IMR-90 (cell line): ENCODE results near the gene COX4I1. TPM values are rescaled to one million over a fixed set of nuclear protein-coding genes. Genes with fewer than 3 reads are reported as not detected.

Experiments used
- ATAC-seq: fragments of 200-7000 bp; cut with Tn5 transposase; 2 replicates; pipeline ENCODE4 v1.9.1; 2020; ENCODE audit warnings: low read depth, mild to moderate bottlenecking, moderate library complexity
- BruUV-seq: library from RNA; stranded (reverse); fragments of 400-500 nt; replicated peaks from 2 replicates; lab custom pipeline; 2021; lab: Mats Ljungman, UMichigan
- CTCF ChIA-PET: fragments of 300-600 bp; formaldehyde crosslinking; extraction: SDS; loops from one replicate; lab custom pipeline; 2021; ENCODE audit warnings: antibody characterized with exemption; lab: Yijun Ruan, JAX
- POLR2A ChIA-PET: fragments of 300-600 bp; sonication (Branson Sonifier 250); formaldehyde crosslinking; loops from one replicate; lab custom pipeline; 2022; ENCODE audit warnings: antibody characterized with exemption; ENCODE audit not compliant: unreplicated experiment; lab: Charles Lee
- DNase-seq: peaks from one replicate; pipeline ENCODE4 v3.0.0; 2013
- H2AFZ ChIP-seq: replicated peaks from 2 replicates; pipeline ENCODE3; 2013; ENCODE audit warnings: low read length, mild to moderate bottlenecking; ENCODE audit not compliant: poor library complexity
- H2AK5ac ChIP-seq: 2 replicates; pipeline ENCODE4 v1.6.1; 2013; ENCODE audit warnings: low read depth, low read length, inconsistent platforms
- H2AK9ac ChIP-seq: replicated peaks from 2 replicates; pipeline ENCODE3; 2013; ENCODE audit warnings: mild to moderate bottlenecking, low read depth, low read length, moderate library complexity; ENCODE audit not compliant: poor library complexity
- H2BK120ac ChIP-seq: 2 replicates; pipeline ENCODE4 v1.6.1; 2013; ENCODE audit warnings: low read depth, low read length, inconsistent platforms
- H2BK15ac ChIP-seq: 3 replicates; pipeline ENCODE4 v1.6.1; 2013; ENCODE audit warnings: low read depth, low read length, inconsistent platforms
- H2BK20ac ChIP-seq: 2 replicates; pipeline ENCODE4 v1.6.1; 2013; ENCODE audit warnings: low read depth, mild to moderate bottlenecking, inconsistent platforms, low read length, moderate library complexity
- H2BK5ac ChIP-seq: 2 replicates; pipeline ENCODE4 v1.6.1; 2013; ENCODE audit warnings: mild to moderate bottlenecking, low read depth, low read length, inconsistent platforms; ENCODE audit not compliant: poor library complexity, severe bottlenecking
- H3K14ac ChIP-seq: replicated peaks from 2 replicates; pipeline ENCODE4 v1.6.1; 2013; ENCODE audit warnings: low read depth, low read length, inconsistent platforms
- H3K18ac ChIP-seq: 2 replicates; pipeline ENCODE4 v1.6.1; 2013; ENCODE audit warnings: low read depth, low read length, control low read depth
- H3K23ac ChIP-seq: 2 replicates; pipeline ENCODE4 v1.6.1; 2013; ENCODE audit warnings: low read depth, low read length, inconsistent platforms
- H3K27ac ChIP-seq: 2 replicates; pipeline ENCODE4 v1.5.1; 2013; ENCODE audit warnings: mild to moderate bottlenecking, control low read depth, low read length; ENCODE audit not compliant: insufficient read depth
- H3K27me3 ChIP-seq: 2 replicates; pipeline ENCODE4 v1.6.1; 2013; ENCODE audit warnings: low read length; ENCODE audit not compliant: control insufficient read depth, insufficient read depth
- H3K36me3 ChIP-seq: 2 replicates; pipeline ENCODE4 v1.6.1; 2013; ENCODE audit warnings: low read length, mixed read lengths; ENCODE audit not compliant: control insufficient read depth, insufficient read depth
- H3K4ac ChIP-seq: 2 replicates; pipeline ENCODE4 v1.6.1; 2013; ENCODE audit warnings: low read depth, low read length, inconsistent platforms
- H3K4me1 ChIP-seq: 2 replicates; pipeline ENCODE4 v1.6.1; 2013; ENCODE audit warnings: low read length, mixed read lengths; ENCODE audit not compliant: control insufficient read depth, insufficient read depth
- H3K4me2 ChIP-seq: 2 replicates; pipeline ENCODE4 v1.6.1; 2013; ENCODE audit warnings: low read depth, mild to moderate bottlenecking, control low read depth, low read length, moderate library complexity
- H3K4me3 ChIP-seq: 2 replicates; pipeline ENCODE4 v1.5.1; 2013; ENCODE audit warnings: low read depth, mild to moderate bottlenecking, control low read depth, low read length, moderate library complexity; ENCODE audit not compliant: insufficient read depth
- H3K56ac ChIP-seq: 2 replicates; pipeline ENCODE4 v1.6.1; 2013; ENCODE audit warnings: low read length, inconsistent platforms; ENCODE audit not compliant: insufficient read depth; ENCODE audit errors: extremely low read depth
- H3K79me1 ChIP-seq, 2 experiments: 2 replicates each; pipeline ENCODE4 v1.6.1; 2013; ENCODE audit warnings: low read length in 2 of 2, inconsistent platforms in 1 of 2, low read depth in 1 of 2
- H3K9ac ChIP-seq: 2 replicates; pipeline ENCODE4 v1.6.1; 2013; ENCODE audit warnings: low read depth, low read length, control low read depth
- H3K9me1 ChIP-seq: 2 replicates; pipeline ENCODE4 v1.6.1; 2013; ENCODE audit warnings: low read length, inconsistent platforms; ENCODE audit not compliant: insufficient read depth
- H3K9me3 ChIP-seq: 2 replicates; pipeline ENCODE4 v1.6.1; 2013; ENCODE audit warnings: low read length; ENCODE audit not compliant: control insufficient read depth, insufficient read depth
- H4K20me1 ChIP-seq: 2 replicates; pipeline ENCODE4 v1.6.1; 2013; ENCODE audit warnings: low read length, inconsistent platforms; ENCODE audit not compliant: insufficient read depth
- H4K5ac ChIP-seq: 2 replicates; pipeline ENCODE4 v1.6.1; 2013; ENCODE audit warnings: mild to moderate bottlenecking, low read depth, low read length, control low read depth
- H4K8ac ChIP-seq, 2 experiments: 2 replicates each; pipeline ENCODE4 v1.6.1; 2013; ENCODE audit warnings: low read depth in 2 of 2, low read length in 2 of 2, control low read depth in 1 of 2, inconsistent platforms in 1 of 2
- H4K91ac ChIP-seq: 2 replicates; pipeline ENCODE4 v1.6.1; 2013; ENCODE audit warnings: low read depth, low read length, inconsistent platforms; ENCODE audit not compliant: insufficient read depth
- CEBPB ChIP-seq: IDR thresholded peaks from 2 replicates; pipeline ENCODE4 v1.6.1; 2012; ENCODE audit warnings: low read depth, low read length, improper control_type of control experiment
- WGBS, 2 experiments: methylation state at CpG; one replicate each; pipeline versions ENCODE4 v1.1.5 to v1.1.7; 2013; ENCODE audit warnings: missing lambda C conversion rate in 2 of 2; ENCODE audit not compliant: insufficient read length in 1 of 2; ENCODE audit errors: extremely low coverage in 2 of 2; 5-methylcytosine and 5-hydroxymethylcytosine counted together
- dilution Hi-C: fragments of 300-500 bp; cut with HindIII; formaldehyde crosslinking; loops from one replicate; pipeline ENCODE4 v1.14.3; 2018; ENCODE audit warnings: low sequenced_read_pairs; ENCODE audit not compliant: unreplicated experiment
- in situ Hi-C: fragments of 300-500 bp; cut with MboI; formaldehyde crosslinking; loops from 3 replicates; pipeline ENCODE4 v1.14.3; 2019; ENCODE audit warnings: low sequenced_read_pairs, inconsistent platforms, mixed read lengths
- intact Hi-C: fragments of 100-400 bp; cut with micrococcal nuclease; formaldehyde crosslinking; loops from 2 replicates; pipeline ENCODE4 v1.10.0; 2022
- polyA plus RNA-seq, 3 experiments: library from polyadenylated mRNA; depleted of rRNA; stranded (reverse); fragments of >200 nt; gene quantifications; 2 replicates each; pipeline ENCODE4 v1.2.3, GENCODE V29; 2012; ENCODE audit warnings: low replicate concordance in 1 of 3
- total RNA-seq: library from RNA; depleted of rRNA; stranded (reverse); fragments of >200 nt; gene quantifications from 2 replicates; pipeline ENCODE4 v1.2.3, GENCODE V29; 2012

The COX4I1 gene
- total and polyA plus RNA-seq, 2 of the 4 experiments (the other 2 are of a cell fraction): 397 to 700 TPM

- Histone ChIP-seq H2BK5ac (no peak overlapping the region), H2AK5ac (no peak overlapping the region), H3K4me3 (no peak overlapping the region), H3K23ac (no peak overlapping the region), H3K14ac (no peak overlapping the region), H2AFZ (no peak overlapping the region), H2BK15ac (no peak overlapping the region), H4K91ac (no peak overlapping the region), H3K4me1 (peaks cover 12% of the 10 kb centered on the region), H3K4ac (no peak overlapping the region), H3K79me1 (peaks cover 0 to 10% of the 10 kb centered on the region in 2 experiments; a peak in 1 of 4 replicates), H3K27ac (no peak overlapping the region), H4K20me1 (no peaks in the 10 kb centered on the region), H3K9ac (no peak overlapping the region), H2BK120ac (no peak overlapping the region), H4K5ac (no peak overlapping the region), H3K56ac (no peak overlapping the region), H3K9me3 (no peaks in the 10 kb centered on the region), H3K36me3 (no peaks in the 10 kb centered on the region), H2BK20ac (no peak overlapping the region), H3K4me2 (no peak overlapping the region), H4K8ac (no peak overlapping the region), H3K18ac (no peak overlapping the region), H2AK9ac (no peak overlapping the region), H3K27me3 (no peaks in the 10 kb centered on the region; the same call in 1 of the 2 replicates), H3K9me1 (peaks cover 15% of the 10 kb centered on the region)
- DNase-seq (no peak), ATAC-seq (no peak)
- WGBS, 2 experiments: no CpG with 5 or more reads among the region's 2 CpGs
- intact Hi-C loops: no loop called here
- dilution Hi-C loops: no loop called here
- BruUV-seq: no TSS peak
- in situ Hi-C loops: no loop called here
- ChIA-PET POLR2A (no interaction called here), CTCF (no interaction called here)
- TF ChIP-seq CEBPB: no peak
Measured at GRCh38 chr16:85763616-85764015, 35.9 kb upstream of the COX4I1 start.
